Panc1 (cell line): ENCODE measurements around the gene ARHGAP6. TPM values are rescaled to one million over a fixed set of nuclear protein-coding genes. Genes with fewer than 3 reads are reported as not detected.

ENCODE experiments used
- ATAC-seq: fragments of 200-7000 bp; cut with Tn5 transposase; 2 replicates; pipeline ENCODE4 v1.9.1; 2020; ENCODE audit warnings: mild to moderate bottlenecking, moderate library complexity
- BruUV-seq: library from RNA; stranded (reverse); fragments of 400-500 nt; replicated peaks from 2 replicates; lab custom pipeline; 2021; lab: Mats Ljungman, UMichigan
- CTCF ChIA-PET: fragments of 300-600 bp; sonication (Branson Sonifier 250); formaldehyde crosslinking; loops from one replicate; lab custom pipeline; 2022; ENCODE audit warnings: antibody characterized with exemption; lab: Charles Lee
- POLR2A ChIA-PET: fragments of 300-600 bp; sonication (Branson Sonifier 250); formaldehyde crosslinking; loops from one replicate; lab custom pipeline; 2022; ENCODE audit warnings: antibody characterized with exemption; lab: Charles Lee
- DNase-seq: peaks from one replicate; pipeline ENCODE4 v3.0.0-alpha.2; 2010; ENCODE audit warnings: low read depth, low spot score
- H3K27ac ChIP-seq: 2 replicates; pipeline ENCODE4 v1.5.1; 2011; ENCODE audit warnings: mild to moderate bottlenecking, low read length, inconsistent platforms
- H3K27me3 ChIP-seq: fragments of 200-500 bp; sonication (Bioruptor generic); 2 replicates; pipeline ENCODE4 v1.6.0; 2014; ENCODE audit warnings: low read length, inconsistent platforms; ENCODE audit not compliant: control insufficient read depth, insufficient read depth
- H3K36me3 ChIP-seq: fragments of 200-500 bp; sonication (Bioruptor generic); 2 replicates; pipeline ENCODE4 v1.5.1; 2014; ENCODE audit warnings: inconsistent platforms, mild to moderate bottlenecking, low read length, moderate library complexity; ENCODE audit not compliant: control insufficient read depth, insufficient read depth
- H3K4me1 ChIP-seq: 2 replicates; pipeline ENCODE4 v1.5.1; 2011; ENCODE audit warnings: inconsistent platforms, mild to moderate bottlenecking, low read length, moderate library complexity; ENCODE audit not compliant: control insufficient read depth, insufficient read depth
- H3K4me3 ChIP-seq, 2 experiments: 2 replicates each; pipeline ENCODE4 v1.5.1; 2011 to 2012; ENCODE audit warnings: low read depth in 2 of 2, low read length in 2 of 2, mild to moderate bottlenecking in 2 of 2, inconsistent platforms in 1 of 2, moderate library complexity in 1 of 2
- H3K9me3 ChIP-seq: fragments of 200-500 bp; sonication (Bioruptor generic); 2 replicates; pipeline ENCODE4 v1.5.1; 2014; ENCODE audit warnings: low read depth, mild to moderate bottlenecking, inconsistent platforms, low read length, moderate library complexity; ENCODE audit not compliant: control insufficient read depth, insufficient read depth
- POLR2AphosphoS5 ChIP-seq: IDR thresholded peaks from 2 replicates; pipeline ENCODE4 v1.6.1; 2012; ENCODE audit warnings: mild to moderate bottlenecking, low read depth, low read length, moderate library complexity
- REST ChIP-seq, 2 experiments: IDR thresholded peaks; 2 replicates each; pipeline ENCODE4 v1.6.1; 2011 to 2012; ENCODE audit warnings: low read depth in 2 of 2, control low read depth in 1 of 2, low read length in 1 of 2, mild to moderate bottlenecking in 1 of 2, moderate library complexity in 1 of 2; ENCODE audit not compliant: insufficient read depth in 1 of 2
- SIN3A ChIP-seq: IDR thresholded peaks from 2 replicates; pipeline ENCODE4 v1.6.1; 2012; ENCODE audit warnings: low read depth, mild to moderate bottlenecking, low read length, moderate library complexity, borderline replicate concordance; ENCODE audit not compliant: insufficient read depth
- TCF7L2 ChIP-seq: IDR thresholded peaks from 2 replicates; pipeline ENCODE4 v1.6.1; 2011; ENCODE audit warnings: mild to moderate bottlenecking, low read depth, low read length, inconsistent platforms
- in situ Hi-C: cut with HindIII; loops from 2 replicates; pipeline ENCODE4 v1.10.0; 2016; ENCODE audit warnings: low sequenced_read_pairs, low pct_unique_long_range_greater_than_20kb
- intact Hi-C: fragments of 100-400 bp; cut with micrococcal nuclease; formaldehyde crosslinking; loops from one replicate; pipeline ENCODE4 v1.10.0; 2022; ENCODE audit not compliant: unreplicated experiment
- total RNA-seq: library from RNA; stranded (reverse); gene quantifications from one replicate; pipeline ENCODE4 v1.2.1, GENCODE V29; 2021; ENCODE audit not compliant: unreplicated experiment
- TF ChIP-seq, protein P1 (sequence below): fragments of 450-650 bp; IDR thresholded peaks from 2 replicates; pipeline ENCODE4 v1.5.1; 2017; ENCODE audit warnings: mild to moderate bottlenecking

Gene ARHGAP6
- total RNA-seq, 1 experiment from 2014 or later = 0.13 TPM

GRCh38 chrX:11257711-11258110 lies 408.0 kb downstream of the ARHGAP6 start:
- no peak overlapping the region for H3K27ac ChIP-seq
- POLR2A ChIA-PET = no interaction called here
- H3K9me3 ChIP-seq = no peaks in the 10 kb centered on the region
- H3K4me3 ChIP-seq = no peak overlapping the region
- H3K36me3 ChIP-seq = no peaks in the 10 kb centered on the region
- no peak for DNase-seq
- in situ Hi-C loops (no loop called here), intact Hi-C loops (no loop called here)
- H3K27me3 ChIP-seq = no peaks in the 10 kb centered on the region
- TF ChIP-seq POLR2AphosphoS5 = no peak
- TF ChIP-seq REST (IDR thresholded peaks at IDR 0.05; ENCODE audit: insufficient read depth in 1 of 2, low read depth in 2 of 2, low read length in 1 of 2) = no peak
- H3K4me1 ChIP-seq = no peaks in the 10 kb centered on the region
- BruUV-seq = no TSS peak
- no peak for ATAC-seq
- CTCF ChIA-PET = no interaction called here

GRCh38 chrX:11257290-11257689 lies 408.4 kb downstream of the ARHGAP6 start:
- POLR2A ChIA-PET = no interaction called here
- BruUV-seq = no TSS peak

More at GRCh38 chrX:11257290-11257689, 408.4 kb downstream of the ARHGAP6 start:
- H3K4me3 ChIP-seq = no peak overlapping the region
- no peaks in the 10 kb centered on the region for H3K36me3 ChIP-seq
- no peak overlapping the region for H3K27ac ChIP-seq
- in situ Hi-C loops = no loop called here
- intact Hi-C loops = no loop called here
- no peaks in the 10 kb centered on the region for H3K9me3 ChIP-seq
- H3K4me1 ChIP-seq = no peaks in the 10 kb centered on the region
- TF ChIP-seq REST (IDR thresholded peaks at IDR 0.05; ENCODE audit: insufficient read depth in 1 of 2, low read depth in 2 of 2, low read length in 1 of 2) = no peak
- TF ChIP-seq TCF7L2 = no peak
- TF ChIP-seq, protein P1, sequence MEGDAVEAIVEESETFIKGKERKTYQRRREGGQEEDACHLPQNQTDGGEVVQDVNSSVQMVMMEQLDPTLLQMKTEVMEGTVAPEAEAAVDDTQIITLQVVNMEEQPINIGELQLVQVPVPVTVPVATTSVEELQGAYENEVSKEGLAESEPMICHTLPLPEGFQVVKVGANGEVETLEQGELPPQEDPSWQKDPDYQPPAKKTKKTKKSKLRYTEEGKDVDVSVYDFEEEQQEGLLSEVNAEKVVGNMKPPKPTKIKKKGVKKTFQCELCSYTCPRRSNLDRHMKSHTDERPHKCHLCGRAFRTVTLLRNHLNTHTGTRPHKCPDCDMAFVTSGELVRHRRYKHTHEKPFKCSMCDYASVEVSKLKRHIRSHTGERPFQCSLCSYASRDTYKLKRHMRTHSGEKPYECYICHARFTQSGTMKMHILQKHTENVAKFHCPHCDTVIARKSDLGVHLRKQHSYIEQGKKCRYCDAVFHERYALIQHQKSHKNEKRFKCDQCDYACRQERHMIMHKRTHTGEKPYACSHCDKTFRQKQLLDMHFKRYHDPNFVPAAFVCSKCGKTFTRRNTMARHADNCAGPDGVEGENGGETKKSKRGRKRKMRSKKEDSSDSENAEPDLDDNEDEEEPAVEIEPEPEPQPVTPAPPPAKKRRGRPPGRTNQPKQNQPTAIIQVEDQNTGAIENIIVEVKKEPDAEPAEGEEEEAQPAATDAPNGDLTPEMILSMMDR = no peak
- no peak for TF ChIP-seq SIN3A
- no peak for TF ChIP-seq POLR2AphosphoS5
- DNase-seq (no peak), ATAC-seq (no peak)
- H3K27me3 ChIP-seq = no peaks in the 10 kb centered on the region
- CTCF ChIA-PET = no interaction called here
